22Rv1 (cell line): ENCODE data around the gene UGT1A9.

ENCODE experiments used
- H3K27ac ChIP-seq: fragments of 450-650 bp; 2 replicates; pipeline ENCODE4 v1.5.1; 2017
- CTCF ChIP-seq: fragments of 450-650 bp; IDR thresholded peaks from 2 replicates; pipeline ENCODE4 v1.5.1; 2017; ENCODE audit warnings: mild to moderate bottlenecking
- ZFX ChIP-seq: fragments of 450-650 bp; IDR thresholded peaks from 2 replicates; pipeline ENCODE4 v1.6.1; 2017; ENCODE audit warnings: antibody characterized with exemption, borderline replicate concordance

The UGT1A9 gene

DNA sequence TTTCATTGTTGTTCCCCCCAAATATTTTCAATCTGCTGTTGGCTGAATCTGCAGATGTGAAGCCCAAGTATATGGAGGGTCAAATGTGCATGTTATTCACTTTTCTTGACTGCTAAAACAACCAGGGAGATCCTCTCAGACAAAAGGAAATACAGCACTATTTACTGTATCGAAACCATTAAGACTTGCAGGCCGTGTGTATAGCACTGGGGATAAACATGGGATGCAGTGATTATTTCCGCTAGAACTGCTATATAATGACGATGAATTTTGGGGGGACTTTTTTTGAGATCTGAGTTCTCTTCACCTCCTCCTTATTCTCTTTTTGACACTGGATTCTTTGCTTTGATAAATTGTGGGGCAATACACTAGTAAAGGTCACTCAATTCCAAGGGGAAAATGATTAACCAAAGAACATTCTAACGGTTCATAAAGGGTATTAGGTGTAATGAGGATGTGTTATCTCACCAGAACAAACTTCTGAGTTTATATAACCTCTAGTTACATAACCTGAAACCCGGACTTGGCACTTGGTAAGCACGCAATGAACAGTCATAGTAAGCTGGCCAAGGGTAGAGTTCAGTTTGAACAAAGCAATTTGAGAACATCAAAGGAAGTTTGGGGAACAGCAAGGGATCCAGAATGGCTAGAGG lies 84.9 kb downstream of the UGT1A9 start:
- peak overlapping the region; percentile 42; the same call in 1 of the 2 replicates for H3K27ac ChIP-seq
- TF ChIP-seq CTCF (no peak), ZFX (no peak)

DNA sequence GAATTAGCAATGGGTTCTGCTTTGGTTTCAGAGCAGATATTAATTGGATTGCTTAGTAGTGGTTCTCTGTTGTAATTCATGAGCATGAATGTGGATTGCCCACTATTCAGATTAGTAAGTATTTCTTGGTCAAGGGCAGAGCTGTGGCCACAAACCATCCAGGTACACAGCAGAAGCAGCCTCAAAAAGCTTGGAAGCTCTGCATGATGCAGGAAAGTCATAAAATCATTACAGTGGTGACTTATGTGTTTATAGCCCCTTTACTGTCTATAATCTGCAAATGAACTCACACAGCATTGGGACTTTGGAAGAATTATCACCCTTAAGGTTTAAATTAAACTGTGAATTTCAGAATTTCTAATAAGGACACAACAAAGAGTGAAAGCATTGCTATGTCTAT lies 86.4 kb downstream of the UGT1A9 start:
- TF ChIP-seq CTCF (no peak), ZFX (no peak)
- H3K27ac ChIP-seq: peak overlapping the region; percentile 22; the same call in 1 of the 2 replicates

DNA sequence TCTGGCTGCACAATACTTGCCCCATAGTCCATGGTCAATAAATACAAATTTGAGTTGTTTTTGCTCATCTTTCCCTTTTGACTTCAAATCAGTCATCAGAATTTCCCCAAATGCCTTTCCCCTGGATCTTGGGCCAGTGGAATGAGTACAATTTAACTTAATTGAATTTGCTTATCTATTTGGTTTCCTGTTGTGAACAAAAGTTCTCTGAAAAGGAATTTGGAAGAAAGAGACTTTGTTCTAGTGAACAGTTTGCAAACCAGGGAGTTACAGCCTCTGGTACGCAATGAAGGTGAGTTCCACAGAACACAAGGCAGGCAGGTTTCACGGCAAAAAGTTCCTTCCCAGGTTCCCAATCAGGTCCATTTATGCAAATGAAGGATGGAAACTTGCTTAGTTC lies 87.2 kb downstream of the UGT1A9 start:
- peak overlapping the region; percentile 70 for H3K27ac ChIP-seq
- TF ChIP-seq CTCF (no peak), ZFX (no peak)

GRCh38 chr2:233760043-233760442 lies 88.3 kb downstream of the UGT1A9 start, which contains the start of gene UGT1A1:
TSS of gene UGT1A1 (plus strand) at chr2:233760270. CDS start at chr2:233760288, 18 bp downstream.
- TF ChIP-seq CTCF: no peak
- H3K27ac ChIP-seq: peak within 1 kb of the TSS; percentile 70

DNA sequence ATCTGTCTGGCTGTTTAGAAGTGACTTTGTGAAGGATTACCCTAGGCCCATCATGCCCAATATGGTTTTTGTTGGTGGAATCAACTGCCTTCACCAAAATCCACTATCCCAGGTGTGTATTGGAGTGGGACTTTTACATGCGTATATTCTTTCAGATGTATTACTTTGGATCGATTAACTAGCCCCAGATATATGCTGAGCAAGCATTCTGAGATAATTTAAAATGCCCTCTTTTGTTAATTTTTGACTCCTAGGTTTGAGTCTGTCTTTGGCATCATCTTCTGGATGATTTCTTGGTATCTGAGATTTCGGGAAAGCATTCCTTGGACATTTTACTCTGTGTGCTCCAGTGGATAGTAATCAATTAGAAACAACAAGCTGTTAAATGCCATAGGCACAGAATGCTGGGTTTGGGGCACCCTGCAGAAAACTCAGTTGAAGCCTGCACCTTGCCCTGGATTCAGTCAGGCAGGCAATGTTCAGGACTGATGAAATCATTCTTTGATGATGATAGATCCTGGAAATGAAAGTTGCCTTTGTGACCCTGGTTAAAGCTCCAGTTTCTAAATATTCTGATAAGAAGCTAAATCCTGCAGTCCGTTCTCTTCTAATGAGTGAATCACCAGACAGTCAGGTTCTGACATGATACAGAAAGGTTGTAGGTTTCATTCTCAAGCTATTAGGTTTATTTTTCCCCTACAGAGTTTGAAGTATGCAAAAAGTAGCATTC lies 89.5 kb downstream of the UGT1A9 start:
- H3K27ac ChIP-seq: peak overlapping the region; percentile 70; the same call in 1 of the 2 replicates
- TF ChIP-seq CTCF (no peak), ZFX (no peak)

DNA sequence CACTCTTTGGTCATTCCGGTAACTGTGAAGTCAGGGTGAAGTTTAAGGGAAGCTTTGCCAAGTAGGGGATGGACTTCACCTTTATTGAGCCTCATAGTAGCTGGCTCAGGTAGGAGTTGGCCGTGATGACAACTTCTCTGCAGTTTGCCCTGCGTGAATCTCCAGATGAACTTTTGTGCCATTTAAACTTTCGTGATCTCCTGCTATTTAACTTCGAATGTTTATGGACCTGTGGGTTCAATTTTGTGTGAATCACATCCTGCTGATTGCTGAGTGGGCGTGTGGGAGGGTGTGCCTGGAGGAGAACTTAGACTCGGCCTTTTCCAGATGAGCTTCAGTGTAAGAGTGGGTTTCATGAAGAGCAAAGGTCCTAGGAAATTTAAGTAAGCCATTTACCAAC lies 92.6 kb downstream of the UGT1A9 start:
- no peak for TF ChIP-seq CTCF
- TF ChIP-seq ZFX: no peak
- no peak overlapping the region for H3K27ac ChIP-seq

DNA sequence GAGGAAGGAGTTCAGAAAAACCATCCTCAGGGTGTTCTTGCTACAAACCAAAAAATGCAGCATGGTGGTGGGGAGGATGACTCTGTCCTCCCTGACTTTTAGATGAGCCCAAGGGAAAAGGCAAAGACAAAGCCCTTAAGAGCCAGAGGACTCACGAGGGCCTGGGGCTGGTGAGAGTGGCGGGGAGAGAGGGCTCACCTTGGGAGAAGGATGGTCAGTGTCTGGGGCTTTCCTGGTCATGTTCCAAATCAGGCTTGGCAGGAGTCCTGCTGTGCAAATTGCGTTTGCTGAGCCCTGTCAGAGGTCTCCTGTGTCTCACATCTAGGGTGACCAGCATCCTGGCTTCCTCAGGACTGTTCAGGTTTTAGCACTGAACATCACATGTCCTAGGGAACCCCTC lies 93.1 kb downstream of the UGT1A9 start:
- TF ChIP-seq CTCF (no peak), ZFX (no peak)
- H3K27ac ChIP-seq: no peak overlapping the region
